GM12878 (cell line): Measurements from ENCODE around the gene CDH16. TPM values are rescaled to one million over a fixed set of nuclear protein-coding genes. Genes with fewer than 3 reads are reported as not detected.

Source experiments
- ATF3 ChIP-seq: IDR thresholded peaks from 2 replicates; pipeline ENCODE4 v1.6.1; 2011; ENCODE audit warnings: low read depth, mild to moderate bottlenecking, low read length, moderate library complexity, borderline replicate concordance; ENCODE audit errors: extremely low read depth
- BHLHE40 ChIP-seq, 2 experiments: fragments of 450-650 bp in 1 of 2; IDR thresholded peaks; 2 replicates each; pipeline ENCODE4 v1.6.1; 2011 to 2017; ENCODE audit warnings: low read depth in 2 of 2, borderline replicate concordance in 1 of 2, improper control_type of control experiment in 1 of 2, low read length in 1 of 2, mild to moderate bottlenecking in 1 of 2
- E2F8 ChIP-seq: fragments of 450-650 bp; IDR thresholded peaks from 2 replicates; pipeline ENCODE4 v1.6.1; 2018; ENCODE audit warnings: mild to moderate bottlenecking, low read depth, moderate library complexity; ENCODE audit not compliant: partially characterized antibody
- IKZF2 ChIP-seq, 2 experiments: fragments of 450-650 bp; IDR thresholded peaks; 2 replicates each; pipeline ENCODE4 v1.6.1; 2017; ENCODE audit warnings: mild to moderate bottlenecking in 2 of 2, moderate library complexity in 2 of 2
- MTA2 ChIP-seq: fragments of 450-650 bp; IDR thresholded peaks from 2 replicates; pipeline ENCODE4 v1.6.1; 2016; ENCODE audit warnings: low read depth, mild to moderate bottlenecking, moderate library complexity
- NFIC ChIP-seq: IDR thresholded peaks from 2 replicates; pipeline ENCODE4 v1.6.1; 2012; ENCODE audit warnings: low read depth, mild to moderate bottlenecking, inconsistent platforms, low read length, moderate library complexity
- SRF ChIP-seq, 2 experiments: IDR thresholded peaks; 2 replicates each; pipeline ENCODE4 v1.6.1; 2011; ENCODE audit warnings: low read depth in 2 of 2, low read length in 2 of 2, mild to moderate bottlenecking in 1 of 2, moderate library complexity in 1 of 2
- USF2 ChIP-seq: IDR thresholded peaks from 2 replicates; pipeline ENCODE4 v1.6.1; 2011; ENCODE audit warnings: low read depth, low read length, improper control_type of control experiment, borderline replicate concordance
- polyA plus RNA-seq, 11 experiments: library from polyadenylated mRNA; depleted of rRNA in 4 of 11; unstranded in 6 of 11; stranded (reverse) in 5 of 11; fragments of >200 nt; fragmentation: Nextera tagmentation in 4 of 11; fragmentation: Illumina TruSeq in 1 of 11; extraction: Ambion mirVana in 4 of 11; extraction: Trizol in 1 of 11; gene quantifications; 1 replicate in 1 of 11; 2 replicates in 10 of 11; pipeline versions ENCODE4 v1.2.1 to v1.2.3, GENCODE V29; 2011 to 2016; ENCODE audit warnings: inconsistent platforms in 2 of 11, missing spikeins in 2 of 11, low read depth in 1 of 11
- total RNA-seq, 4 experiments: library from RNA; depleted of rRNA in 3 of 4; stranded (reverse); fragments of >200 nt in 3 of 4; fragmentation: Illumina TruSeq in 1 of 4; extraction: Trizol in 1 of 4; gene quantifications; 2 replicates each; pipeline versions ENCODE4 v1.2.1 to v1.2.3, GENCODE V29; 2013 to 2021

The CDH16 gene
- total and polyA plus RNA-seq, 10 of the 15 experiments (the other 5 are each of a cell fraction or from before 2014, with no cell fraction given): 0.05 TPM; not detected in 9

- TF ChIP-seq SRF (IDR thresholded peaks at IDR 0.05; ENCODE audit: low read depth in 2 of 2, low read length in 2 of 2) (peak; percentile 68 to 86), E2F8 (no peak), BHLHE40 (IDR thresholded peaks at IDR 0.05; ENCODE audit: borderline replicate concordance in 1 of 2, low read depth in 2 of 2, low read length in 1 of 2) (peak in 1 of 2 experiments; percentile 17; a peak in 1 of 4 replicates), MTA2 (no peak; the same call in 1 of the 2 replicates), ATF3 (no peak), IKZF2 (IDR thresholded peaks at IDR 0.05) (peak; percentile 64 to 66; a peak in 3 of 4 replicates), USF2 (no peak), NFIC (peak; percentile 46; the same call in 1 of the 2 replicates)
These were observed 40.6 kb downstream of the CDH16 start (continued) for GRCh38 chr16:66878067-66878466.
